ENCODE results near the gene CD3D.

CD3D gene

DNA sequence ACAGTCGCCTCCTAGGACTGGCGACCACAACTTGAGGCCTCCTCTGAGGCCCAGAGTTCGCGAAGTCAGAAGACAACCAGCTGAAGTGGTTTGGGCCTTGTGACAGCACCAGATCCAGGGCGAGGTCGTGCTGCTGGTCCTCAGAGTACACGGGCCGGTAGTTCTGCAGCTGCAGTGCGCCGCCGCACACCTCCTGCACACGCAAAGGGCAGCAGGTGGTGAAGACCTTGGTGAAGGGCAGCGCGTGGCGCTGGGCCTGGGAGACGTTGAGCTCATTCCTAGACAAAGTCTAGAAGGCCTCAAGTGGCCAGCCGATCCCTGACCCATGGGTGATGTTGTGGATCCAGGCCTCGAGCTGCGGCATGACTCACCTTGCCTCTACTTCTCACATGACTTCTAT, 19.8 kb downstream of the CD3D start:
- Histone ChIP-seq H3K4me3 (ENCODE audit: low read depth in 1 of 2, low read length in 1 of 2) (no peak overlapping the region), H3K4me1 (ENCODE audit: control insufficient read depth in 1 of 2, insufficient read depth in 1 of 2, low read depth in 1 of 2, low read length in 1 of 2) (peaks cover 11 to 17% of the 10 kb centered on the region in 2 experiments), H3K36me3 (no peaks in the 10 kb centered on the region), H3K9me3 (no peaks in the 10 kb centered on the region), H3K27ac (no peak overlapping the region), H3K27me3 (no peaks in the 10 kb centered on the region)
- TF ChIP-seq, protein P1, sequence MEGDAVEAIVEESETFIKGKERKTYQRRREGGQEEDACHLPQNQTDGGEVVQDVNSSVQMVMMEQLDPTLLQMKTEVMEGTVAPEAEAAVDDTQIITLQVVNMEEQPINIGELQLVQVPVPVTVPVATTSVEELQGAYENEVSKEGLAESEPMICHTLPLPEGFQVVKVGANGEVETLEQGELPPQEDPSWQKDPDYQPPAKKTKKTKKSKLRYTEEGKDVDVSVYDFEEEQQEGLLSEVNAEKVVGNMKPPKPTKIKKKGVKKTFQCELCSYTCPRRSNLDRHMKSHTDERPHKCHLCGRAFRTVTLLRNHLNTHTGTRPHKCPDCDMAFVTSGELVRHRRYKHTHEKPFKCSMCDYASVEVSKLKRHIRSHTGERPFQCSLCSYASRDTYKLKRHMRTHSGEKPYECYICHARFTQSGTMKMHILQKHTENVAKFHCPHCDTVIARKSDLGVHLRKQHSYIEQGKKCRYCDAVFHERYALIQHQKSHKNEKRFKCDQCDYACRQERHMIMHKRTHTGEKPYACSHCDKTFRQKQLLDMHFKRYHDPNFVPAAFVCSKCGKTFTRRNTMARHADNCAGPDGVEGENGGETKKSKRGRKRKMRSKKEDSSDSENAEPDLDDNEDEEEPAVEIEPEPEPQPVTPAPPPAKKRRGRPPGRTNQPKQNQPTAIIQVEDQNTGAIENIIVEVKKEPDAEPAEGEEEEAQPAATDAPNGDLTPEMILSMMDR (IDR thresholded peaks at IDR 0.05): no peak

DNA sequence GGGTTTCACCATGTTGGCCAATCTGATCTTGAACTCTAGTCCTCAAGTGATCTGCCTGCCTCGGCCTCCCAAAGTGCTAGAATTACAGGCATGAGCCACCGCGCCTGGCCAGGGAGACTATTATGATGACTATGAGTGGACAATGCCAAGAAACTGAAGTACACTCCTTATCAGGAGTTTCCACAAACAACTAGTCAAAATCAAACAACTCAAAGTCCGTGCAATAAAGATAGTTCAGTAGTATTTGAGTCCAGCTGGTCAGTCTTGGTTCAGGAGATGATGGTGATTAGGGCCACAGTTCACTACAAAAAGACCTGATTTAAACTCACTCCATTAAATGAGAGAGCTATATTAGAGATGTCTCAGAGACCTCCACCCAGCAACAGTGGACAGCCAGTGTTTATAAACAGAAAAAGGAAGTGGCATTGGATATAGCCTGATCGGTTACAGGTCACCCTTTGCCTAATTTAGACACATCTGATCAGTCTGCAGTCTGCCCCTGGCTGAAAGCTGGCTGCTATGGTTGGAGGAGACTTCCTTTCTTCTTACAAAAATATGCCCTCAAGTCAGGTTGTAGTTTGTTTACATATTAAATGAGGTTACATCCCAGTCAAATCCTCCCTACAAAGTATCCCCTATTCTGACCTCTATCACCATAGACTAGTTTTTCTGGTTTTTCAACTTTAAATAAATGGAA, 21.0 kb downstream of the CD3D start:
- no peak overlapping the region for H3K27ac ChIP-seq
- TF ChIP-seq, protein P1 (IDR thresholded peaks at IDR 0.05): no peak
- H3K4me3 ChIP-seq (ENCODE audit: low read depth in 1 of 2, low read length in 1 of 2): no peak overlapping the region
- no peaks in the 10 kb centered on the region for H3K9me3 ChIP-seq
- peaks cover 18 to 26% of the 10 kb centered on the region in 2 experiments for H3K4me1 ChIP-seq (ENCODE audit: control insufficient read depth in 1 of 2, insufficient read depth in 1 of 2, low read depth in 1 of 2, low read length in 1 of 2)
- H3K36me3 ChIP-seq: no peaks in the 10 kb centered on the region
- H3K27me3 ChIP-seq: peaks cover 8% of the 10 kb centered on the region

DNA sequence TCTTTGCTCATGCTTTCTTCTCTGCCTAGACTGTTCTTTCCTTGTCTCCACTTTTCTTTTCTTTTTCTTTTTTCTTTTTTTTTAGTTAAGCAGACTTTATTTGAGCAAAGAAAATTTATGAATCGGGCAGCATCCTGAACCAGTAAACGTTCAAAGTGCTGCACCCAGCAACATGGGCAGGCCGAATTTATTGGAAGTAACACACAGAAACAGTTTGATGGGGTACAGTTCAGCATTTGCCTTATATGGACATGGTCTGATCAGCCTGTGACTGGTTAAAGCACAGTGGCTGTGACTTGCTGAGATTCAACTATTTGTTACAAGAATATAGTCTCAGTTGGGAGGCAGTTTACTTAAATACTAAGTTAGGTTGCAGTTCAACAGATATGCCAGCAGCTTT, 22.0 kb downstream of the CD3D start:
- Histone ChIP-seq H3K4me3 (ENCODE audit: low read depth in 1 of 2, low read length in 1 of 2) (no peak overlapping the region), H3K36me3 (no peaks in the 10 kb centered on the region), H3K27me3 (peaks cover 19% of the 10 kb centered on the region), H3K27ac (no peak overlapping the region), H3K4me1 (ENCODE audit: control insufficient read depth in 1 of 2, insufficient read depth in 1 of 2, low read depth in 1 of 2, low read length in 1 of 2) (peaks cover 20 to 35% of the 10 kb centered on the region in 2 experiments), H3K9me3 (no peaks in the 10 kb centered on the region)
- TF ChIP-seq, protein P1 (IDR thresholded peaks at IDR 0.05): no peak

DNA sequence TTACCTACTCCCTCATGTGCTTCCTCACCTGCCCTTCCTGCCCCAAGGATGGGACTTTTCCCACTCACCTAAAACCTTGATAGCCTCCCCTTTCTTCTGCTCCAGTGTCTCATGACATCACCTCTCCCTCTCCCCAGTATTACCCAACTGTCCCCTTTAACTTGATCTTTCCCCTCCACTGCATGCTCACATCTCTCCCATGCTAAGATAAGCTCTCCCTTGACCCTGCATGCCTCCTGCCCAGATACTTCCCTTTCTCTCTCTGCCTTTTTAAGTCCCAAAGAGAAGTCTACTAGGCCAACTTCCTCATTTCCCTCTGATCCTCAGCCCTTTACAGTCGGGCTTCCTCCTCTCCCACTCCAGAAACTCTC, 23.2 kb downstream of the CD3D start:
- H3K4me3 ChIP-seq (ENCODE audit: low read depth in 1 of 2, low read length in 1 of 2): no peak overlapping the region
- H3K27ac ChIP-seq: peak overlapping the region; percentile 66
- no peaks in the 10 kb centered on the region for H3K36me3 ChIP-seq
- H3K27me3 ChIP-seq: peaks cover 31% of the 10 kb centered on the region
- H3K9me3 ChIP-seq: no peaks in the 10 kb centered on the region
- peaks cover 20 to 38% of the 10 kb centered on the region in 2 experiments for H3K4me1 ChIP-seq (ENCODE audit: control insufficient read depth in 1 of 2, insufficient read depth in 1 of 2, low read depth in 1 of 2, low read length in 1 of 2)
- TF ChIP-seq, protein P1 (IDR thresholded peaks at IDR 0.05): no peak

DNA sequence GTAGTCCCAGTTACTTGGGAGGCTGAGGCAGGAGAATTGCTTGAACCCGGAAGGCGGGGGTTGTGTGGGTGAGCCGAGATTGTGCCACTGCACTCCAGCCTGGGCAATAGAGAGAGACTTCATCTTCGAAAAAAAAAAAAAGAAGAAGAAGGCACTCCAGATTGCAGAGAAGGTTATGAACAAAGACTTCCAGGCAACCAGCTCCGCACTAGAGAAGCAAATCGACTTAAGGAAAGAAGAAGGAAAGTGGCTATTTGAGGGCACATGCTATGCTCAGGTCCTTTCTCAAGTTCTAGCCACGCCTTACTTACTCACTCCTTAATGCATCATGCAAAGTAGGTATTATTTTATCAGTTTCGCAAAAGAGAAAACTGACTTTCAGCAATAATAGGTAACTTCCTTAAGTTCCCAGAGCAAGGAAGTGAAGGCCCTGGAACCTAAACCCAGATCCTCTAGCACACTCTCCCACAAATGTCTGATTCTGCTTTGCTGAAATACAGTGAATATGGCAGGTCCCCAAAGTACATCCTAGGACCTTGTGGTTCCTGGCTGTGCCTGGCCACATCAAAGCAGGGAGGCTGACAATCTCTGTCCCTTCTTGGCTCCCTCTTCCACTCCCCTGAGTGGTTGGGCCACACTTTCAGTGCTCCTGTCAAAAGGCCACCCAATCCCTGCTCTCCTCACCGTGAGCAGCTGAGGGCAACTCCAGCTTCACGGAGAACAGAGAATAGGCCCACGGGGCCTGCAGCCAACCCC, 23.7 kb downstream of the CD3D start:
- no peaks in the 10 kb centered on the region for H3K9me3 ChIP-seq
- peaks cover 20 to 38% of the 10 kb centered on the region in 2 experiments for H3K4me1 ChIP-seq (ENCODE audit: control insufficient read depth in 1 of 2, insufficient read depth in 1 of 2, low read depth in 1 of 2, low read length in 1 of 2)
- H3K27ac ChIP-seq: peak overlapping the region; percentile 66
- no peaks in the 10 kb centered on the region for H3K36me3 ChIP-seq
- H3K27me3 ChIP-seq: peaks cover 36% of the 10 kb centered on the region
- no peak overlapping the region for H3K4me3 ChIP-seq (ENCODE audit: low read depth in 1 of 2, low read length in 1 of 2)
- TF ChIP-seq, protein P1 (IDR thresholded peaks at IDR 0.05): no peak

Measured in neutrophil (primary cell).